ENCODE data around the gene PRKAG2.
"Not testable (repeated sequence)": the region's sequence is repeated elsewhere in the genome, so short reads cannot be mapped to it uniquely, and the experiment has no call there.

Gene PRKAG2

DNA sequence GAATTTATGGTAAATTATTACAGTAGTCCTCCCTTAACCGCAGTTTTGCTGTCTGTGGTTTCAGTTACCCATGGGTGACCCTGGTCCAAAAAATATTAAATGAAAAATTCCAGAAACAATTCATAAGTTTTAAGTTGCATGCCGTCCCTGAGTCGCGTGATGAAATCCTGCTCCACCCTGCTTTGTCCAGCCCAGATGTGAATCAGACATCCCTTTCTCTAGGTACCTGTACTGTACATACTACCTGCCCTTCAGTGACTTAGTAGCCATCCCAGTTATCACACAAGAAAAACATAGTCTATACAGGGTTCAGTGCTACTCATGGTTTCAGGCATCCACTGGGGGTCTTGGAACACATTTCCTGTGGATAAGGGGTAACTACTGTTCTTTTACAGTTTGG is 336.8 kb downstream of the PRKAG2 start:
- no peak overlapping the region for H3K4me3 ChIP-seq (replicated peaks in 1 of 2; ENCODE audit: low read depth in 2 of 2, low read length in 2 of 2)
- DNase-seq (ENCODE audit: low read depth in 2 of 2) = no peak
- TF ChIP-seq, protein P1, sequence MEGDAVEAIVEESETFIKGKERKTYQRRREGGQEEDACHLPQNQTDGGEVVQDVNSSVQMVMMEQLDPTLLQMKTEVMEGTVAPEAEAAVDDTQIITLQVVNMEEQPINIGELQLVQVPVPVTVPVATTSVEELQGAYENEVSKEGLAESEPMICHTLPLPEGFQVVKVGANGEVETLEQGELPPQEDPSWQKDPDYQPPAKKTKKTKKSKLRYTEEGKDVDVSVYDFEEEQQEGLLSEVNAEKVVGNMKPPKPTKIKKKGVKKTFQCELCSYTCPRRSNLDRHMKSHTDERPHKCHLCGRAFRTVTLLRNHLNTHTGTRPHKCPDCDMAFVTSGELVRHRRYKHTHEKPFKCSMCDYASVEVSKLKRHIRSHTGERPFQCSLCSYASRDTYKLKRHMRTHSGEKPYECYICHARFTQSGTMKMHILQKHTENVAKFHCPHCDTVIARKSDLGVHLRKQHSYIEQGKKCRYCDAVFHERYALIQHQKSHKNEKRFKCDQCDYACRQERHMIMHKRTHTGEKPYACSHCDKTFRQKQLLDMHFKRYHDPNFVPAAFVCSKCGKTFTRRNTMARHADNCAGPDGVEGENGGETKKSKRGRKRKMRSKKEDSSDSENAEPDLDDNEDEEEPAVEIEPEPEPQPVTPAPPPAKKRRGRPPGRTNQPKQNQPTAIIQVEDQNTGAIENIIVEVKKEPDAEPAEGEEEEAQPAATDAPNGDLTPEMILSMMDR (IDR thresholded peaks at IDR 0.05; ENCODE audit: low read depth, low read length) = no peak

DNA sequence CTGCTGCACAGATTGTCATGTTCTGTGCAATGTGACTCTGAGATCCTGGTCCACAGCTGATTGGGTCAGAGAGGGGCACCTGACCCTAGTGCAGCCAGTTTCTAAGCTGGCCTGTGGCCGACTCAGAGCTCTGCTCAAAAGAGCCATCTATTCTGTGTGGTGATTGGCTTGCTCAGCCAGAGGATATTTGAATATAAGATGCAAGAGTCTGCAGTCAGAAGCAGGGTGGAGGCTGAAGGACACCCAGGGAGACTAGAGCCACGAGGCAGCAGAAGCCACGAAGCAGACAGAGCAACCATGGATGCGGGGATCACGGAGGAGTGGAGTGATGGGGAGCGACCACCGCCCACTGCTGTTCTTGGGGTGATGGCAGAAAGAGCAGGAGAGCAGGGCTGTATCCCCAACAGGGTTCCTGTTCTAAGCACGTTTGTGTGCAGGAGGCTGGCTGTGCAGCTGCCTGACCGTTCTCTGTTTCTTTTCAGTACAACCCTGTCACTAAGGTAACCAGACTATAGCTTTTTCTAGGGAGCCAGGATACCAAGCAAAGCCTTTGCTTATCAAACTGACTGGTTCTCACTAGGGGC is 337.7 kb downstream of the PRKAG2 start:
- no peak for DNase-seq (ENCODE audit: low read depth in 2 of 2)
- TF ChIP-seq, protein P1 (IDR thresholded peaks at IDR 0.05; ENCODE audit: low read depth, low read length) = no peak
- H3K4me3 ChIP-seq (replicated peaks in 1 of 2; ENCODE audit: low read depth in 2 of 2, low read length in 2 of 2) = no peak overlapping the region

DNA sequence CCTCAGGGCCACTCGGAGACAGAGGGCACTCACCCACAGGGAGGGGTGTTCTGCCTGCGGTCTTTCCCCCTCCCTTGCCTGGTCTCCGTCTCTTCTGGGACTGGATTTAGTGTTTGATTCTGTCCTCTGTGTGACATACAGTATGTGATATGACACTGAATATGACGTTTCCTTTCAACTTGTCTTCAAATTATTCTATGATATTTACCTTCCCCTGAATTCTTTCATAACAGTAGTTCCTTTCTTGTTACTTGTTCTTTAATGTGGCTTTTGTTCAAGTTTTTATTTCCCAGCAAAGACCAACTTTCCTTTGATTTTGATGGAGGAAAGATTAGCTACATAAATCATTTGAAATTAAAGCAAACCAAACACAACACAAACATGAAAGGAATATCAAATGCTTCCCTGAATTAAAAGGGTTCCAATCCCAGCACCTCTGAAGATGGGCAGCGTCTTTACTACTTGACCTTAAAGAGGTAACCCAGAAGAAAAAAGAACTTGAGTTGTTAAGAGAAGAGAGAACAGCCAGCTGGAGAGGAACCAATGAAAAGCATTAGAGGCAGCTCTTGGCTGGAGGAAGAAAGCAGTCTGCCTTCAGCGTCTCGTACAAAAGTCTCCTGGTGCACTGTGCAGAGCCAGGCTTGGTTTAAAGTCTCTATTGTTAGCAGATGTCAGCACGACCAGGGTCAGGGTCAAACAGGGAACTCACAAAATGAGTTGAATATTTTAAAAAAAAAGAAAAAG is 338.9 kb downstream of the PRKAG2 start:
- peak in 1 of 2 donors; percentile 60 for DNase-seq (ENCODE audit: low read depth in 2 of 2)
- TF ChIP-seq, protein P1 (IDR thresholded peaks at IDR 0.05; ENCODE audit: low read depth, low read length) = no peak
- H3K4me3 ChIP-seq (replicated peaks in 1 of 2; ENCODE audit: low read depth in 2 of 2, low read length in 2 of 2) = no peak overlapping the region

DNA sequence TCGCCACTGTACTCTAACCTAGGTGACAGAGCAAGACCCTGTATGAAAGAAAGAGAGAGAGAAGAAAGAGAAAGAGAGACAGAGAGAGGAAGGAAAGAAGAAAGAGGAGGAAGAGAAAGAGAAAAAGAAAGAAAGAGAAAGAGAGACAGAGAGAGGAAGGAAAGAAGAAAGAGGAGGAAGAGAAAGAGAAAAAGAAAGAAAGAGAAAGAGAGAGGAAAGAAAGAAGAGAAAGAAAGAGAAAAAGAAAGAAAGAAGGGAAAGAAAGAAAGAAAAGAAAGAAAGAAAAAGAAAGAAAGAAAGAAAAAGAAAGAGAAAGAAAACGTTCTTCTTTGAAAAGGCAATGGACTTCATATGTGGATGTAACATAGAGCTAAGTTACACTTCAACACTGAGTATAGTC is 340.7 kb downstream of the PRKAG2 start:
- not testable (repeated sequence) for H3K4me3 ChIP-seq (replicated peaks in 1 of 2; ENCODE audit: low read depth in 2 of 2, low read length in 2 of 2); DNase-seq (ENCODE audit: low read depth in 2 of 2)

DNA sequence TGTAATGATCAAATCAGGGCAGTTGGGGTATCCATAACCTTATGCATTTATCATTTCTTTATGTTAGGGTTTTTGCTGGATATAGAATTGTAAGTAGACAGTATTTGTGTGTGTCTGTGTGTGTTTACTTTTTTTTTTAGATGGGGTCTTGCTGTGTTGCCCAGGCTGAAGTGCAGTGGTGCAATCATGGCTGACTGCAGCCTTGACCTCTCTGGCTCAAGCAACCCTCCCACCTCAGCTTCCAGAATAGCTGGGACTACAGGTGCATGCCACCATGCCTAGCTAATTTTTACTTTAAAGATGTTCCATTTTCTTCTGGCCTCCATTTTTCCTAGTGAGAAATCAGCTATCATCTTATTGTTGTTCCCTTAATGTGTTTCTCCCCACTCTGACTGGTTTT is 347.1 kb downstream of the PRKAG2 start:
- DNase-seq (ENCODE audit: low read depth in 2 of 2) = no peak
- TF ChIP-seq, protein P1 (IDR thresholded peaks at IDR 0.05; ENCODE audit: low read depth, low read length) = no peak
- H3K4me3 ChIP-seq (replicated peaks in 1 of 2; ENCODE audit: low read depth in 2 of 2, low read length in 2 of 2) = no peak overlapping the region

DNA sequence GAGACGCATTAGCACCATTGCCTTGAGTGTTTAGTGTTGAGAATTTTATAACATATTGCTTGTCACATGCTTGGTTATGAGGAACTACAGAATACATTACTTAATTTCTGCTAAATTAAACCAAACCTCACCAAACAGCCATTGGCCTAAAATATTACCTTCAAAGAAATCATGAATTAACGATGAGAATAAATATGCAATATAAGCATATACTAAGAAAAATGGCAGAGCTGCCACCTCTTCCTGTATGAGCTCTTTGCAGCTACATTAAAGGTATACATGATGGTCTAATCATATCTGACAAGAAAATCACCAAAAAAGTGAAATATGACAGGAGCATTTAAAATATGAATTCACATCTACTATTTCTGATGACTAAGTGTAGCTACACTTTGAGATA is 352.1 kb downstream of the PRKAG2 start:
- no peak overlapping the region for H3K4me3 ChIP-seq (replicated peaks in 1 of 2; ENCODE audit: low read depth in 2 of 2, low read length in 2 of 2)
- TF ChIP-seq, protein P1 (IDR thresholded peaks at IDR 0.05; ENCODE audit: low read depth, low read length) = no peak
- no peak for DNase-seq (ENCODE audit: low read depth in 2 of 2)

DNA sequence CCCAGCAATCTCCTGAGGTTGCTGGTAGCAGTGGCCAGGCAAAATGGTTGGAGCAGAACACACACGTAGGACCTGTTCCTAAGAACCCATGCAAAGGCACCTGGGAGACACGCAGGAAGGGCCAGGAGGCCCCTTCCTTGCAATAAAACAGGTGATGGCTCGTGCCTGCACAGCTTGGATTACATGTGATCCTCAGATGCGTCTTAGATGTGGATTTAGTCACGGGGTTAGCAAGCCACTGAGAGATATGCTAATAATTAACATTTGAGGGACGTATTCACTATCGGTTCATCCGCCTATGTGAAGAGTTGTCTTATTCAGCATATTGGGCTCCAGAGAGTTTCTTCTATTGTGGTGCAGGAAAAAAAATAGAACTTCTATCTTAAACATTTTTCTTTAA is 352.6 kb downstream of the PRKAG2 start:
- no peak for DNase-seq (ENCODE audit: low read depth in 2 of 2)
- TF ChIP-seq, protein P1 (IDR thresholded peaks at IDR 0.05; ENCODE audit: low read depth, low read length) = no peak
- no peak overlapping the region for H3K4me3 ChIP-seq (replicated peaks in 1 of 2; ENCODE audit: low read depth in 2 of 2, low read length in 2 of 2)
